H1 (cell line): ENCODE measurements around the gene KCNT1. TPM values are rescaled to one million over a fixed set of nuclear protein-coding genes. Genes with fewer than 3 reads are reported as not detected.
A peak's percentile ranks its signal among the peaks of the same experiment; 100 is the strongest.

ENCODE experiments used
- CTCF ChIA-PET: fragments of 300-600 bp; sonication (Branson Sonifier 250); formaldehyde crosslinking; loops from one replicate; lab custom pipeline; 2021; ENCODE audit not compliant: partially characterized antibody; lab: Charles Lee
- POLR2A ChIA-PET: fragments of 300-600 bp; sonication (Branson Sonifier 250); formaldehyde crosslinking; loops from one replicate; lab custom pipeline; 2021; ENCODE audit warnings: inconsistent platforms; ENCODE audit not compliant: partially characterized antibody; lab: Charles Lee
- DNase-seq, 2 experiments: peaks; one replicate each; pipeline versions ENCODE4 v3.0.0 to v3.0.0-alpha.2; 2010 to 2022; ENCODE audit warnings: low spot score in 2 of 2, low read depth in 1 of 2, mixed read lengths in 1 of 2
- FAIRE-seq: peaks from 2 replicates; lab custom pipeline; 2011; peaks lifted over from hg19 to GRCh38; lab: Jason Lieb, UNC
- H2AFZ ChIP-seq: 2 replicates; pipeline ENCODE4 v1.8.1; 2012; ENCODE audit warnings: low read length, inconsistent platforms
- H2AK5ac ChIP-seq: 2 replicates; pipeline ENCODE4 v1.6.1; 2013; ENCODE audit warnings: low read depth, low read length
- H2BK120ac ChIP-seq: replicated peaks from 2 replicates; pipeline ENCODE3; 2013; ENCODE audit warnings: low read depth, low read length, inconsistent platforms
- H2BK12ac ChIP-seq: 2 replicates; pipeline ENCODE4 v1.6.1; 2013; ENCODE audit warnings: low read depth, low read length
- H2BK15ac ChIP-seq: 2 replicates; pipeline ENCODE4 v1.6.1; 2013; ENCODE audit warnings: low read length
- H2BK20ac ChIP-seq: 2 replicates; pipeline ENCODE4 v1.6.1; 2013; ENCODE audit warnings: low read length
- H2BK5ac ChIP-seq: 2 replicates; pipeline ENCODE4 v1.6.1; 2013; ENCODE audit warnings: low read depth, low read length
- H3K14ac ChIP-seq: 2 replicates; pipeline ENCODE4 v1.6.1; 2013; ENCODE audit warnings: inconsistent platforms; ENCODE audit not compliant: insufficient read length
- H3K18ac ChIP-seq: 2 replicates; pipeline ENCODE4 v1.6.1; 2013; ENCODE audit warnings: low read length; ENCODE audit errors: extremely low read depth
- H3K23ac ChIP-seq: 2 replicates; pipeline ENCODE4 v1.6.1; 2013; ENCODE audit warnings: inconsistent platforms; ENCODE audit not compliant: insufficient read length
- H3K23me2 ChIP-seq: 2 replicates; pipeline ENCODE4 v1.6.1; 2013; ENCODE audit warnings: low read depth, low read length
- H3K27ac ChIP-seq: 2 replicates; pipeline ENCODE4 v1.6.1; 2011; ENCODE audit warnings: low read depth, low read length, inconsistent platforms
- H3K27me3 ChIP-seq, 4 experiments: replicated peaks in 1 of 4; 1 replicate in 1 of 4; 2 replicates in 3 of 4; pipeline versions ENCODE4 v1.6.1 to v1.8.1; 2011 to 2013; ENCODE audit warnings: low read length in 3 of 4, mild to moderate bottlenecking in 3 of 4, inconsistent platforms in 2 of 4, mixed read lengths in 2 of 4, moderate library complexity in 1 of 4; ENCODE audit not compliant: control insufficient read depth in 3 of 4, insufficient read depth in 3 of 4; ENCODE audit errors: extremely low read depth in 1 of 4
- H3K36me3 ChIP-seq, 4 experiments: 2 replicates each; pipeline versions ENCODE4 v1.6.1 to v1.8.1; 2011 to 2013; ENCODE audit warnings: mild to moderate bottlenecking in 4 of 4, low read length in 3 of 4, moderate library complexity in 2 of 4, control low read depth in 1 of 4, inconsistent platforms in 1 of 4; ENCODE audit not compliant: insufficient read depth in 4 of 4, control insufficient read depth in 2 of 4
- H3K4ac ChIP-seq: replicated peaks from 2 replicates; pipeline ENCODE3; 2013; ENCODE audit warnings: low read length, low read depth, mixed read lengths, inconsistent platforms; ENCODE audit not compliant: insufficient read length
- H3K4me1 ChIP-seq, 4 experiments: replicated peaks in 1 of 4; 1 replicate in 1 of 4; 2 replicates in 3 of 4; pipeline versions ENCODE4 v1.6.1 to v1.8.1; 2011 to 2013; ENCODE audit warnings: low read length in 3 of 4, inconsistent platforms in 2 of 4, mixed read lengths in 1 of 4; ENCODE audit not compliant: insufficient read depth in 4 of 4, control insufficient read depth in 3 of 4
- H3K4me2 ChIP-seq, 2 experiments: 2 replicates each; pipeline versions ENCODE4 v1.6.1 to v1.8.1; 2011 to 2013; ENCODE audit warnings: low read depth in 2 of 2, low read length in 2 of 2, control low read depth in 1 of 2, inconsistent platforms in 1 of 2, mild to moderate bottlenecking in 1 of 2; ENCODE audit not compliant: insufficient read depth in 1 of 2
- H3K4me3 ChIP-seq, 4 experiments: fragments of 200-600, 300-600 bp in 1 of 4; sonication (generic), shearing (Covaris generic), sonication (Bioruptor Twin) in 1 of 4; 2 replicates each; pipeline versions ENCODE4 v1.5.1 to v1.8.1; 2011 to 2016; ENCODE audit warnings: low read length in 4 of 4, low read depth in 3 of 4, control low read depth in 2 of 4, inconsistent platforms in 2 of 4, mild to moderate bottlenecking in 2 of 4, mixed read lengths in 1 of 4, moderate library complexity in 1 of 4; ENCODE audit not compliant: insufficient read depth in 2 of 4; ENCODE audit errors: extremely low read depth in 1 of 4
- H3K56ac ChIP-seq: replicated peaks from 2 replicates; pipeline ENCODE3; 2013; ENCODE audit warnings: low read depth, mild to moderate bottlenecking, mixed read lengths, low read length, inconsistent platforms; ENCODE audit not compliant: insufficient read length
- H3K79me1 ChIP-seq: 2 replicates; pipeline ENCODE4 v1.6.1; 2013; ENCODE audit warnings: low read depth, low read length, control low read depth
- H3K79me2 ChIP-seq, 2 experiments: 2 replicates each; pipeline versions ENCODE4 v1.6.1 to v1.8.1; 2012 to 2013; ENCODE audit warnings: low read length in 2 of 2, mild to moderate bottlenecking in 2 of 2, inconsistent platforms in 1 of 2; ENCODE audit not compliant: insufficient read depth in 2 of 2, control insufficient read depth in 1 of 2
- H3K9ac ChIP-seq, 4 experiments: replicated peaks in 1 of 4; 1 replicate in 1 of 4; 2 replicates in 3 of 4; pipeline versions ENCODE4 v1.6.1 to v1.8.1; 2011 to 2013; ENCODE audit warnings: low read depth in 3 of 4, low read length in 3 of 4, control low read depth in 2 of 4, mild to moderate bottlenecking in 2 of 4, moderate library complexity in 2 of 4, inconsistent platforms in 1 of 4; ENCODE audit errors: extremely low read depth in 1 of 4
- H3K9me3 ChIP-seq, 2 experiments: 2 replicates each; pipeline versions ENCODE4 v1.6.1 to v1.8.1; 2012 to 2013; ENCODE audit warnings: mild to moderate bottlenecking in 2 of 2, moderate library complexity in 2 of 2, control low read depth in 1 of 2, inconsistent platforms in 1 of 2, low read depth in 1 of 2, low read length in 1 of 2, mixed read lengths in 1 of 2; ENCODE audit not compliant: insufficient read depth in 2 of 2
- H4K20me1 ChIP-seq, 2 experiments: replicated peaks in 1 of 2; 2 replicates each; pipeline versions ENCODE3 to v1.8.1; 2011 to 2013; ENCODE audit warnings: inconsistent platforms in 2 of 2, low read length in 2 of 2, mild to moderate bottlenecking in 1 of 2; ENCODE audit not compliant: insufficient read depth in 2 of 2, control insufficient read depth in 1 of 2
- H4K5ac ChIP-seq: 2 replicates; pipeline ENCODE4 v1.6.1; 2013; ENCODE audit warnings: low read length, low read depth, mixed read lengths, inconsistent platforms; ENCODE audit not compliant: insufficient read length
- H4K8ac ChIP-seq: 2 replicates; pipeline ENCODE4 v1.8.0; 2013; ENCODE audit warnings: mild to moderate bottlenecking, moderate library complexity, low read length, inconsistent platforms; ENCODE audit not compliant: insufficient read depth; ENCODE audit errors: extremely low read depth
- H4K91ac ChIP-seq: replicated peaks from 2 replicates; pipeline ENCODE3; 2013; ENCODE audit warnings: low read length, mixed read lengths, inconsistent platforms; ENCODE audit not compliant: insufficient read length
- ATF3 ChIP-seq: IDR thresholded peaks from 2 replicates; pipeline ENCODE4 v1.6.1; 2011; ENCODE audit warnings: low read depth, mild to moderate bottlenecking, low read length; ENCODE audit not compliant: insufficient read depth
- CBX8 ChIP-seq: fragments of 300-800, 300-1000 bp; sonication (generic); IDR thresholded peaks from 2 replicates; pipeline ENCODE4 v1.7.1; 2016; ENCODE audit warnings: low read depth, low read length, borderline replicate concordance
- E2F6 ChIP-seq: IDR thresholded peaks from 2 replicates; pipeline ENCODE4 v1.6.1; 2012; ENCODE audit warnings: inconsistent platforms
- FOSL1 ChIP-seq: IDR thresholded peaks from 2 replicates; pipeline ENCODE4 v1.6.1; 2011; ENCODE audit warnings: mild to moderate bottlenecking, low read depth, low read length, moderate library complexity; ENCODE audit not compliant: insufficient read depth
- GABPA ChIP-seq: IDR thresholded peaks from 2 replicates; pipeline ENCODE4 v1.6.1; 2011; ENCODE audit warnings: mild to moderate bottlenecking, low read length, moderate library complexity, borderline replicate concordance; ENCODE audit not compliant: insufficient read depth
- HDAC2 ChIP-seq, 2 experiments: fragments of 300-600 bp in 1 of 2; sonication (generic) in 1 of 2; IDR thresholded peaks; 2 replicates each; pipeline ENCODE4 v1.6.1; 2011 to 2012; ENCODE audit warnings: low read depth in 2 of 2, low read length in 2 of 2, mild to moderate bottlenecking in 2 of 2, moderate library complexity in 2 of 2, borderline replicate concordance in 1 of 2, inconsistent platforms in 1 of 2
- NRF1 ChIP-seq: IDR thresholded peaks from 2 replicates; pipeline ENCODE4 v1.6.1; 2011; ENCODE audit warnings: mild to moderate bottlenecking, low read depth, low read length, improper control_type of control experiment
- RFX5 ChIP-seq: IDR thresholded peaks from 2 replicates; pipeline ENCODE4 v1.6.1; 2011; ENCODE audit warnings: low read depth, low read length, improper control_type of control experiment, borderline replicate concordance
- RXRA ChIP-seq: IDR thresholded peaks from 2 replicates; pipeline ENCODE4 v1.6.1; 2011; ENCODE audit warnings: low read depth, mild to moderate bottlenecking, low read length, moderate library complexity; ENCODE audit not compliant: insufficient read depth
- SIX5 ChIP-seq: IDR thresholded peaks from 2 replicates; pipeline ENCODE4 v1.6.1; 2011; ENCODE audit warnings: mild to moderate bottlenecking, low read depth, low read length
- TBP ChIP-seq: IDR thresholded peaks from 2 replicates; pipeline ENCODE4 v1.6.1; 2011; ENCODE audit warnings: low read depth, low read length, improper control_type of control experiment
- WGBS, 2 experiments: shearing (Covaris generic) in 1 of 2; methylation state at CpG; one replicate each; pipeline versions ENCODE4 v1.1.6 to v1.1.7; 2013 to 2015; ENCODE audit warnings: low lambda C conversion rate in 2 of 2, mixed read lengths in 2 of 2, inconsistent platforms in 1 of 2, low coverage in 1 of 2, missing lambda C conversion rate in 1 of 2; ENCODE audit not compliant: insufficient replicate concordance in 2 of 2, insufficient coverage in 1 of 2, insufficient read length in 1 of 2; ENCODE audit errors: extremely low coverage in 1 of 2, missing lambda C conversion rate in 1 of 2; 5-methylcytosine and 5-hydroxymethylcytosine counted together
- polyA plus RNA-seq, 7 experiments: library from polyadenylated mRNA; depleted of rRNA in 3 of 7; stranded (reverse) in 5 of 7; unstranded in 2 of 7; fragments of >200 nt in 5 of 7; fragments of 200-250 nt in 2 of 7; gene quantifications; 1 replicate in 5 of 7; 2 replicates in 1 of 7; 4 replicates in 1 of 7; pipeline versions ENCODE4 v1.2.1 to v1.2.3, GENCODE V29; 2011 to 2013; ENCODE audit warnings: missing spikeins in 2 of 7, mixed read lengths in 2 of 7
- total RNA-seq: library from RNA; stranded (reverse); fragmentation: NEBNext Ultra II Directional; extraction: Animal tissue kit (Norgen Biotek cat#: 25700); gene quantifications from 2 replicates; pipeline ENCODE4 v1.2.1, GENCODE V29; 2021

The KCNT1 gene
- total and polyA plus RNA-seq, 2 of the 8 experiments (the other 6 are each of a cell fraction or from before 2014, with no cell fraction given), result 0.13 to 0.20 TPM

GRCh38 chr9:135805422-135806022 lies 103.5 kb downstream of the KCNT1 start:
- no peaks in the 10 kb centered on the region for H3K79me2 ChIP-seq
- H3K27ac ChIP-seq, result no peak overlapping the region
- H3K23me2 ChIP-seq, result no peaks in the 10 kb centered on the region
- H3K14ac ChIP-seq, result no peak overlapping the region
- H4K8ac ChIP-seq, result peak overlapping the region; percentile 35; the same call in 1 of the 2 replicates
- H3K4me3 ChIP-seq, result no peak overlapping the region
- H2BK5ac ChIP-seq, result peak overlapping the region; percentile 5; the same call in 1 of the 2 replicates
- no peak overlapping the region for H2BK12ac ChIP-seq
- ChIA-PET CTCF (interaction anchor here (0.6 to 2.2 kb wide), 4 partner anchors 8 to 416 kb away, joined by 3 to 6 read pairs (median 3); no protein-coding TSS in a partner anchor), POLR2A (no interaction called here)
- H4K91ac ChIP-seq, result no peak overlapping the region
- H4K20me1 ChIP-seq, result peaks cover 0 to 7% of the 10 kb centered on the region in 2 experiments
- H3K36me3 ChIP-seq, result peaks cover 0 to 15% (median 6%) of the 10 kb centered on the region in 4 experiments; a peak in 4 of 8 replicates
- no peaks in the 10 kb centered on the region for H3K27me3 ChIP-seq
- no peak overlapping the region for H4K5ac ChIP-seq
- H2BK20ac ChIP-seq, result no peak overlapping the region
- H2AFZ ChIP-seq, result no peak overlapping the region
- H3K9me3 ChIP-seq, result no peaks in the 10 kb centered on the region
- DNase-seq, result peak in 1 of 2 experiments; percentile 46
- H2BK15ac ChIP-seq, result no peak overlapping the region
- H3K4ac ChIP-seq, result no peak overlapping the region
- peaks cover 4% of the 10 kb centered on the region for H3K79me1 ChIP-seq
- H3K4me2 ChIP-seq, result no peak overlapping the region
- H3K23ac ChIP-seq, result no peak overlapping the region
- FAIRE-seq, result no peak
- no peak overlapping the region for H3K18ac ChIP-seq
- 91% methylated on average over 22 of the region's 22 CpGs; no CpG with 5 or more reads in 1 of the 2 experiments for WGBS, 2 experiments
- no peak overlapping the region for H3K9ac ChIP-seq
- H3K56ac ChIP-seq, result no peak overlapping the region
- H2AK5ac ChIP-seq, result no peak overlapping the region
- no peak overlapping the region for H2BK120ac ChIP-seq
- H3K4me1 ChIP-seq, result peaks cover 0 to 4% (median 0%) of the 10 kb centered on the region in 4 experiments; a peak in 1 of 7 replicates
- TF ChIP-seq FOSL1, result no peak
- no peak for TF ChIP-seq RFX5
- TF ChIP-seq GABPA, result no peak
- no peak for TF ChIP-seq HDAC2 (IDR thresholded peaks at IDR 0.05; ENCODE audit: borderline replicate concordance in 1 of 2, low read depth in 2 of 2, low read length in 2 of 2)
- TF ChIP-seq TBP, result no peak
- TF ChIP-seq CBX8, result no peak
- no peak for TF ChIP-seq RXRA
- TF ChIP-seq NRF1, result no peak
- TF ChIP-seq SIX5, result no peak
- no peak for TF ChIP-seq E2F6
- no peak for TF ChIP-seq ATF3
